PC-3 (cell line): ENCODE data around the gene HTR2C.

ENCODE experiments used
- CTCF ChIP-seq: fragments of 300-600 bp; sonication (generic); conservative IDR thresholded peaks from 2 replicates; pipeline ENCODE4 v1.5.1; 2017; ENCODE audit warnings: antibody characterized with exemption, low read depth, mild to moderate bottlenecking, low read length
- EZH2 ChIP-seq: fragments of 300-600 bp; sonication (generic); IDR thresholded peaks from one replicate; pipeline ENCODE4 v1.6.1; 2017; ENCODE audit warnings: antibody characterized with exemption, mild to moderate bottlenecking, low read length; ENCODE audit not compliant: unreplicated experiment
- EZH2phosphoT487 ChIP-seq: fragments of 300-600 bp; sonication (generic); IDR thresholded peaks from 2 replicates; pipeline ENCODE4 v1.6.1; 2018; ENCODE audit warnings: mild to moderate bottlenecking, antibody characterized with exemption, low read length, borderline replicate concordance

GRCh38 chrX:114591121-114591520, 7.2 kb downstream of the HTR2C start:
- TF ChIP-seq CTCF, result no peak
- TF ChIP-seq EZH2phosphoT487, result no peak
- no peak for TF ChIP-seq EZH2
